Astrocyte of the spinal cord (primary cell): Measurements from ENCODE around the gene CACNA1I.

Experiments
- DNase-seq: peaks from one replicate; pipeline ENCODE4 v3.0.0; 2011; ENCODE audit warnings: low read depth, low spot score
- H3K4me3 ChIP-seq: 2 replicates; pipeline ENCODE4 v1.5.1; 2011; ENCODE audit warnings: low read depth, mild to moderate bottlenecking, low read length, moderate library complexity
- CTCF ChIP-seq: IDR thresholded peaks from 2 replicates; pipeline ENCODE4 v1.5.1; 2012; ENCODE audit warnings: low read depth, mild to moderate bottlenecking, low read length, inconsistent platforms
- in situ Hi-C: cut with HindIII; loops from 2 replicates; pipeline ENCODE4 v1.10.0; 2017; ENCODE audit warnings: low sequenced_read_pairs

The CACNA1I gene

GRCh38 chr22:39679652-39680051 lies 109.1 kb downstream of the CACNA1I start:
- no peak for DNase-seq
- in situ Hi-C loops = no loop called here
- H3K4me3 ChIP-seq = no peak overlapping the region
- TF ChIP-seq CTCF = no peak

GRCh38 chr22:39680486-39680885 lies 109.9 kb downstream of the CACNA1I start:
- in situ Hi-C loops = no loop called here
- TF ChIP-seq CTCF = no peak
- DNase-seq = no peak
- H3K4me3 ChIP-seq = no peak overlapping the region

- in situ Hi-C loops = no loop called here
- DNase-seq = no peak
- H3K4me3 ChIP-seq = no peak overlapping the region
- TF ChIP-seq CTCF = no peak
Measured at GRCh38 chr22:39681038-39681861, 110.7 kb downstream of the CACNA1I start.

- no peak for TF ChIP-seq CTCF
- in situ Hi-C loops = no loop called here
- DNase-seq = no peak
- no peak overlapping the region for H3K4me3 ChIP-seq
Measured at GRCh38 chr22:39682994-39683393, 112.4 kb downstream of the CACNA1I start.

- H3K4me3 ChIP-seq = no peak overlapping the region
- in situ Hi-C loops = no loop called here
- TF ChIP-seq CTCF = no peak
- DNase-seq = no peak
Measured at GRCh38 chr22:39683639-39684038, 113.1 kb downstream of the CACNA1I start.

GRCh38 chr22:39684702-39685281 lies 114.2 kb downstream of the CACNA1I start:
- in situ Hi-C loops = no loop called here
- no peak overlapping the region for H3K4me3 ChIP-seq
- no peak for TF ChIP-seq CTCF
- DNase-seq = no peak
